SW 1271 (cell line): Measurements from ENCODE around the gene ATRAID.
A peak's percentile ranks its signal among the peaks of the same experiment; 100 is the strongest.

ENCODE experiments used
- DNase-seq, 2 experiments: peaks; one replicate each; lab custom pipeline; 2025; lab: John Stamatoyannopoulos, UW

ATRAID gene

DNA sequence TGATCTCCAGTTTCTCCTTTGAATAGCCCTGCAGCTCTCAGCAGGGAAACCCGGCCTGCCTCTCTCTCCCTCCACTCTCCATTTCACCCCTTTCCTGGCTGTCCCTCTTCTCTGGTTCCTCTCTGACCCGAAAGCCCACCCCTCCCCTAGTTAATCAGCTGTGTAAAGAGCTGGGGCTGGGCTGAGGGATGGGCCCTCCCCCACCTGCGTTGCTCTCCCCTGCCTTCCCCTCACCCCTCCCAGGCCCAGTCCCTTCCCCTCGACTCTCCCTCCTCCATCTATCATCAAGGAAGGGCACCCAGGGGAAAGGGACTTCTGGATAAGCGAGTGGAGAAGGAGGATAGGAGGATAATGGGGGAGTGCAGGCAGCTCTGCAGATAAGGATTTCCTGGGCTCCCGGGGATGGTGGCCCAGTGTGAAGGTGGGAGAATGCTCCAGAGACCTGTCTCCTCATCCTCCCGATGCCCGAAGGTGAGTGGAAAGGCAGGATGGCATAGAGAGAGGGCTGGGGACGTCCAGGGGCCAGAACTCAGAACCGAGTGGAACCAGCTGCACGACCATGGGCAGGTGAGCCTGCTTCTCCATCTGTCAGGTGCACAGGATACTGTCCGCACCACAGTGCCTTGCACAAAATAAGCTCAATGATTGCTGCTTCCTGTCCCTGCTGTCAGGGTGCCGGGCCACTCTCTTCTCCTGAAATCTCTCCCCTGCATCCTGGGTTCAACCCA lies 39.0 kb downstream of the ATRAID start:
- no peak for DNase-seq

DNA sequence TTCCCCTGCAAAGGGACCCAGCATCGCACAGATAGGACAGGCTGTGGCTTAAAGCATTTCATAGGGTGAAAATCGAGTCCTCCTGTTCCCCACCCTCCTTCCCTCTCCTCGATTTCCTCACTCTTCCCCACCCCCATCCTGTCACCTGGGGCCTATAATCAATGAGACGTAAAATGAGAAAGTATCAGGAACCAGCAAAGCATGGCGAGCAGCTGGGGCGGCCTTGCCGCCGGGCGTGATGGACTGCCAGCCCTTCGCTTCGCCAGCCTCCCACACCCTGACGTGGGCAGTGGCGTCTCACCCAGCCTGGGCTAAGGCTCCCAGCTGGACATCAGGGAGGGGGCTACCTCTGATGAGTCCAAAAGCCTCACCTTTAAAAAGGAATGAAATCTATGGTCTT lies 39.9 kb downstream of the ATRAID start:
- no peak for DNase-seq

DNA sequence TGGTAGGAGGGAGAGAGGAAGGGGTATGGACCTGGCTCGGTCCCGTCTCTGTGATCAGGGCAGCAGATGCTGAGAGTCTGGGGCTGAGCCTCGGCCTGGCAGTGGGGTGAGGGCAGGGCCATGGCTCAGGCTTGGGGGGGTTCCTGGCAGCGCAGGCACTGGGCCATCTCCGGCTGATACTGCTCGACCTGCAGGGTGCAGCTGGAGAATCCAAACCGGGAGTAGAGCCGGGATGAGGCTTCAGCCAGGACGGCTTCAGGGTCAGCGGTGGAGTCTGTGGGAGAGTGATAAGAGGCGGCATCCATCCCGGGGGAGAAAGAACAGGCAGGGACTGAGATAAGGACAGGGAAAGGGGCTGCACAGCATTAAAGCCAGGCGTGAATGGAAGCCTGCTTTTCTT lies 43.3 kb downstream of the ATRAID start:
- no peak for DNase-seq

DNA sequence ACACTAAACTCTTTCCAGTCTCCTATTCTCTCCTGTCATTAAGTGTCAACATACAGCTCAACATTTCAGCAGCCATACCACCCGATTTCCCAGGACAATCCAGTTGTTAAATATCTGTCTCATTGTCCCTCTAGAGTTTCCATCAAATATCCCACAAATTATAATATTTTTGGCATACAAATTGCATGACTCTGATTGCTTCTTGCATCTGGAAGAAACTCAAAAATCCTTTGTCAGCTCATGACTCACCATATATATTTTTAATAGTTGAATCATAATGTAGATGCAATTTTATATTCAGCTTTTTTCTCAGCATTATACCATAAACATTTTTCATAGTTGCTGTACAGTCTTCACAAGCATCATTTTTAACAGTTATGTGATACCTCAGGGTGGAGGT lies 43.8 kb downstream of the ATRAID start:
- no peak for DNase-seq

DNA sequence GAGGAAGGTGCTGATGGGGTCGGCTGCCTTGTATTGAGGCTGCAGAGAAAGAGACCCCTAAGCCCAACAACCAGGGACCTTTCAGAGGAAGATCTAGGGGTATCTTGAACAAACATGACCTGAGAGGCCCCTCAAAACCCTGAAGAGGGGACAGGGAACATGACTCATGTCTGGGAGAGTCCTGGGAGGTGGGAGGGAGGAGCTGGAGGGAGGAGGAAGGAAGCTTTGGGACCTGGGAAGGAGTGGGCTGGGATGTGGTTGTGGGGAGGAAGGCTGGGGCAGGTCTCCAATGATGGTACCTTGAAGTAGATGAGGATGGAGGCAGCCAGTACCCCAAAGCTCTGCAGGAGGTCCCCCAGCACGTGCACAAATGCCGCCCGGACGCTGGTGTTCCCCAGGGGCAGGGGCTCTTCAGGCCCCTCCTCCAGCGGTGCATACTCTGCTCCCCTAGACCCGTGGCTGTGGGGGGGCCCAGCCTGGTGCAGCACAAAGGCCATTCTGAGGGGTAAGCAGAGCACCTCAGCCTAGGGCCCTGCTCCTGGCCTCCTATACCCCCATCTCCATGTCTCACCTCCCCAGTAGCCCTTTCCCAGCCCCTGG lies 45.1 kb downstream of the ATRAID start:
- no peak for DNase-seq

DNA sequence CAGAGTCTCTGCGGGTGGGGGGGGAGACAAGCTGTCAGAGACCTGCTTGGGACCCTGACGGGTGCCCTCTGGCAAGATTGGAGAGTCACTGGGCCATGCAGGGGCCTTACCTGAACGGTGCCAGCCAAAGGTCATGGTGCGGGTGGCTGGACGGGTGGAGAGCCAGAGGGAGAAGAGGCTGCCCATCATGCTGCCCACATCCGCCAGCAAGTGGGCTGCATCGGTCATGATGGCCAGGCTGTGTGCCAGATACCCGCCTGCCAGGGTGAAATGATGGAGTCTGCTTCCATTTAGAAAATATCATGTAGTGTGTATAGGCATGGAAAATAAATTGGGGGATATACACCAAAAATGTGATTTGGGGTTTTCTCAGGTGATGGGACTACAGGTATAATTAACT lies 46.2 kb downstream of the ATRAID start:
- no peak for DNase-seq

DNA sequence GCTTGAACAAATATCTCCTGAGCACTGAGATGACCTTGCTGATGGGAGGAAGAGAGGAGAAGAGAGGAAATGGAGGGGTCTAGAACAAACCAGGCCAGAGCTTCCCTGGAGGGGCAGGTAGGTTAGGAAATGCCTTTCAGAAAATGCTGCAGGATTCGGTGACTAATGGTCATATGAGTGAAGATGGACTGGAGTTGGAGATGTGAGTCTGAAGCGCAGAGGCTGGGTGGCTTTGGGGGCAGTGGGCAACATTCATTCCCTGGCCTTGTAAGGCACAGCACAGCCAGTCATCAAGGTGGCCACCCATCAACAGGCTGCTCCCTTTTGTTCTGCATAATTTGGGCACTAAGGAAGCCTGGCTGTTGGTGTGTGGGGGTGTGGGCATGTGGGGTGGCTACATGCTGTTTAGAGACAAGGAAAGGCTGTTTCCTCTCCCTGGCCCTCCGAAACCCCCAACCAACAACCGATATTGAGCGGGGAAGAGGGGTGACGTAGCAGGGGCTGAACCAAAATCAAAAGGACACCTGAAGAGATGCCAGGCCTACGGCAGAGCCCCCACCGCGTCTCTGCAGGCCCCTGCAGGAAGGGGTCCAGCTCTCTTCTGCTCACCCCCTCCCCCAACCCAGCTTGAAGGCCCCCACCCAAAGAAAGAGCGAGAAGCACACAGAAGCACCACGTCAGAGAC lies 49.5 kb downstream of the ATRAID start:
- no peak for DNase-seq

DNA sequence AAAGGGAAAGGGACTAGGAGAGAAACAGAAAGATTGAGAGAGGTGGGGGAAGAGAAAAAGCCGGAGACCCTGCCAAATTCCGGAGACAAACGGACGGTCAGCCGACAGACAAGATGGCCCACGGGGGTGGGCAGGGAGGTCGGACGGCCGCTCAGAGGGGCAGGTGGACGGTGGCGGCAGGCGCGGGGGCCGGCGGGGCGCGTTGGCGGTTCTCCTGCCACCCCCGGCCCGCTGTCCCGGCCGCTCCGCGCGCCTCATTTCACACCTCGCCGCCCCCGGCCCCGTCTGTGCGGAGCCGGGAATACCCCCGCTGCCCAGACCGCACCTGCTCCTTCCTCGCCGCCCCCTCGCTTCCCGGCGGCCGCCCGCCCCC lies 50.1 kb downstream of the ATRAID start:
- DNase-seq: no peak

DNA sequence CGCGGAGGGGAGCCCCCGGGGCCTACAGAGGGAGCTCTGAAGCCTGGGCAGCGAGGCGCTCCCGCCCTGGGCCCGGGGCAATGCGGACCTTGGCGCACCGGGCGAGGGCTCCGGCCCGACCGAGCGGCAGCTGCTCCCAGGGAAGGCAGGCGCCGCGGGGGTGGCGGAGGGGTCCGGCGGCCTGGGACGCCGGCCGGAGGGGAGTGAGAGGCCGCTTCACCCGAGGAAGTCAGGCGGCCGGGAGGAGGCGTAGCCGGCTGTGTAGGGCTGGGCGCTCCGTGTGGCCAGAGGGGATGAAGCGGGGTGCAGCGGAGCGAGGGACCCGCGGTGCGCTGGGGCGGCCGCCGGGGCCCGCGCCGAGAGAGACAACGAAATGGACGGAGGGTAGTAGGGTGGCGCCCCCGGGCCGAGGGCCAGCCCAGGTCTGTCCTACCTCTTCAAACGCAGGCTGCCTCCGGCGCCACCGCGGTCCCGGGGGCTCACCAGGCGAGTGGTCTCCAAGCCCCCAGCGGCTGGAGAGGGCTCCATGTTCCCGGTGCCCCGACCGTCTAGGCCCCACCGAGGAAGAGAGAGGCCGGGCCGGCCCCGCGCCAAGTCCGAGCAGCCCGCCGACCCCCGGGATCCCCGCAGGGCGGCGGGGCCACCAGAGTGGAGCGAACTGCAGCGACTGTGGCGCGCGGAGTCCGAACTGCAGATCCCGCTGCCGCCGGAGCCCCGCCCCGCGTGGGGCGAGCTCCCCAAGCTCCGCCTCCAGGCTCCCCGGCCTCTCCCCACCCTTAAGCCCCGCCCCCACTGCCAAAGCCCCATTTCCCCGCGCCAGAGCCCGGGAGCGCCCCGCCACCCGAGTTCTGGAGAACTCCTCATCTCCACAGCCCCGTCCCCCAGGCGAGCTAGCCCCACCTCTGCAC lies 50.8 kb downstream of the ATRAID start, which contains the start of gene SLC30A3:
TSS of gene SLC30A3 (minus strand) at position 669 of the 908 bp plus-strand sequence. CDS start at position 528, 141 bp downstream.
- DNase-seq: peak; percentile 66 to 79

DNA sequence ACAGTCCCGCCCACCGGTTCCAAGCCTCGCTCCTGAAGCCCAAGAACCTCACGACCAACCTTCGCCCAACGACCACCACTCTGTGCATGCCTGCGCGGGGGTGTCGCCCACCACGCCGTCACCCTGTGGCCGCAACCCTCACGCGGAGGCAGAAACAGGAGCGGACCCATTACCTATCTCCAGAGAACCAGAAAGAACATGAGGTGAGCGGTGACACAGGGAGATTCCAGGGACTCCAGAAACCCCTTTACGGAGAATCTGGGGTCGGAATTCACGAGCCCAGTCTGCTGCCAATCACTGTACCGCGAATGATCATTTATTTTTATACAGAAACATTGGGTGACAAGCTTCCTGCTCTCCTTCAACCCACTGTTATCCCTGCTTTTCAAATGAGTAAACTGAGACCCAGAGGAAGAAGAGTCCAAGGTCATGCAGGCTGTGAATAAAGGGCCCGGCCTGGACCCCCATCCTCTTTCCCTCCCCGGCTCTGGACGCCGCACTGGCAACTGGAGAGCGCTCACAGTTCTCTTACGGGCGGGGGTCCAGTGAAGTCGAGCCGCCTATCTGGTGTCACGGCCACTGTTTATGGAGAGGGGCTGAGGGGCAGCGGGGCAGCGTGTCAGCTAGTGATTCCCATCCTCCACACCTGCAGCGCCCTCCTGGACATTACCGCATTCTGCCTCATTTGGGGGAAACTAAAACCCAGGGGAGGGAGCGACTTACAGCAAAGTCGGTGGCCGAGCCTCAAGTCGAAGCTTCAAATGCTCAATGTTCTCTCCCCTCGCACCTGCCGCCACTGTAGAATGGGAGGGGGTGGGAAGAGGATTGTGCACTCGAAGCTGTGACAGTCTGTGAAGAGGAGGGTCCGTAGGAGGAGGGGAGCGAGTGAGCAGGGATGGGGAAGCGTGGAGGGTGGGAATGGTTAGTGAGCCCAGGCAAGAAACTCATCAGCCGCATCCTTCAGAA lies 51.7 kb downstream of the ATRAID start:
- no peak for DNase-seq

DNA sequence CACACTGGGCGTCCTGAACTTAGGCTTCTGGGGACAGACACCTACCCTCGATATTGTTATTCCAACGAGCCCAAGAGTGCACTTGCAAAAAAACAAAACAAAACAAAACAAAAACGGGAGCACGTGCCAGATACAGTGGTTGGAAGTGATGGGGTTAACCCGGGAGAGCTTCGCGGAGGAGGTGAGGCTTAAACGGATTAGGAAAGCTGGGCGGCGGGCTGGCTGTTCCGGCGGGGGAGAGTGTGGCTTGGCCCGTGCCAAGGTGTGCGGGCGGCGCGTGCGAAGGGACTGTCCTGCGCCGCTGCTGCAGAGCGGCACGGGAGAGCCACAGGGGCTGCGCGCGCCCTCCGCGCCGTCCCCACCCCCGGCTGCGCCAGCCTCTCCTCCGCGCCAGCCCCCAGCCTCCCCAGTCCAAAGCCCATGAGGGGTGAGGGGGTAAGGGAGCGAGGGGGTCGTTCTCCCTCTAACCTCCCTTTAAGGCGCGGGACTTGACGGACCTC lies 52.5 kb downstream of the ATRAID start:
- no peak for DNase-seq

DNA sequence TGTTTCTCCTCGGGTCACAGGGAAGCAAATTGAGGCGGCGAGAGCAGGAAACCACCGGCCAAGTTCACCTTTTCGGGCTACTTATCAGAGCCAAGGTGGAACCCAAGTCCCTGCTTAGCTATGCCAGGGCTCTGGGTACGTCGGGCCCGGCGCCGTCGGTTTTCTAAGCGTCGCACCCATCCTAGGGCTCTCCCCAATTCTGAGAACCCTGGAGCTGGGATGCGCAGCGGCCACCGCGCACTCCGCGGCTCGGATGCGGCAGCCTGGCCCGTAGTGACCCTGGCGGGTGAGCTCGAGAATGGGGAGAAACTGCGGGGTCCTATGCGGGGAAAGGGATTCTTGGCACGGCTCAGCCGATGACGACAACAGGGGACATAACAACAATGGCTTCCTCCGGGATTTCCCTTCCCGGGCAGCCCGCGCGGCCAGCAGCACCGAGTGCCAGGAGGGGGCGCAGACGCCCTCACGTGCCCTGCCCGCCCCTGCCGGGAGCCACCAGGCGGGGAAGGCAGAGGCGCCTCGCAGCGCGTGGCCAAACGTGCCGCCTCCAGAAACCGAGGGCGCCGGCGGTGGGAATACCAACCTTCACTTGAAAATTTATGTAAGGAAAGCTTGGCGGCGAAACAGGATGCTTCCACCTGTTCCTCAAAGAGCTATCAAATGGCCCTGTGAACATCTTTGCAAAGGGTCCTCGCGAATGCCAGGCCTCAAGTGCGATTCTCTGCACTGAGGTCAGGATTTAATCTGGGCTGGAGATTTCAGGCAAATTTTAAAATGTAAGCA lies 53.1 kb downstream of the ATRAID start:
- DNase-seq: peak; percentile 45 to 75

DNA sequence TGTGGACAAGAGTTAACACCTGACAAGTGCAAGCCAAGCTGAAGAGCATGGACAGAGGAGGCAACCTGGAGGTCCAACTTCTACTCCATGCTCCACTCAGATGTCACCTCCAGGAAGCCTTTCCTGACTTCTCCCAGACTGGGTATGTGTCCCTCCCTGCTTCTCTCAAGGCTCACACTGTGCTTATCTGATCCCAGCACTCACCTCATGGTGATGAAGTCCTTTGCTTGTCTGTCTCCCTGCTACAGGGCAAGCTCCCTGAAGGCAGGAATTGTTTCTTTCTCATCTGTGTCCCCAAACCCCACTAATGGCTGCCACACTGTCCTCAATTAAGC lies 53.7 kb downstream of the ATRAID start:
- DNase-seq: no peak
